HepG2 (cell line): ENCODE results near the gene RNF8. TPM values are rescaled to one million over a fixed set of nuclear protein-coding genes. Genes with fewer than 3 reads are reported as not detected.

Experiments
- ATAC-seq: fragments of 200-7000 bp; cut with Tn5 transposase; 3 replicates; pipeline ENCODE4 v1.9.1; 2020; ENCODE audit warnings: mild to moderate bottlenecking, moderate library complexity
- BruUV-seq: library from RNA; stranded (reverse); fragments of 400-500 nt; replicated peaks from 2 replicates; lab custom pipeline; 2021; lab: Mats Ljungman, UMichigan
- CTCF ChIA-PET: fragments of 300-600 bp; formaldehyde crosslinking; extraction: SDS; loops from one replicate; lab custom pipeline; 2021; ENCODE audit warnings: low total read pairs, inconsistent platforms, low intra/inter-chr PET ratio; lab: Yijun Ruan, JAX
- POLR2A ChIA-PET: fragments of 350-600 bp; sonication (Branson Sonifier 250); formaldehyde crosslinking; loops from one replicate; lab custom pipeline; 2020; ENCODE audit warnings: antibody characterized with exemption, inconsistent platforms; lab: Yijun Ruan, JAX
- DNase-seq: peaks from one replicate; pipeline ENCODE4 v3.0.0-alpha.2; 2015; ENCODE audit warnings: low spot score
- FAIRE-seq: peaks from 3 replicates; lab custom pipeline; 2011; peaks lifted over from hg19 to GRCh38; lab: Jason Lieb, UNC
- H2AFZ ChIP-seq: one replicate; pipeline ENCODE4 v1.6.1; 2011; ENCODE audit warnings: low read length, inconsistent platforms
- H3K27ac ChIP-seq: fragments of 300-600 bp; 3 replicates; pipeline ENCODE4 v1.8.0; 2011; ENCODE audit warnings: mixed run types, mild to moderate bottlenecking, mixed read lengths, low read length, inconsistent platforms; ENCODE audit not compliant: insufficient read depth; ENCODE audit errors: extremely low read length
- H3K27me3 ChIP-seq, 2 experiments: fragments of 200-600 bp in 1 of 2; 2 replicates in 1 of 2; 3 replicates in 1 of 2; pipeline versions ENCODE4 v1.6.0 to v1.8.0; 2011; ENCODE audit warnings: low read length in 2 of 2, mild to moderate bottlenecking in 2 of 2, moderate library complexity in 2 of 2, inconsistent platforms in 1 of 2; ENCODE audit not compliant: insufficient read depth in 2 of 2, control insufficient read depth in 1 of 2
- H3K36me3 ChIP-seq, 2 experiments: fragments of 200-600 bp in 1 of 2; replicated peaks in 1 of 2; 2 replicates in 1 of 2; 3 replicates in 1 of 2; pipeline versions ENCODE4 v1.5.1 to v1.8.0; 2011; ENCODE audit warnings: low read length in 2 of 2, inconsistent platforms in 1 of 2; ENCODE audit not compliant: insufficient read depth in 2 of 2, control insufficient read depth in 1 of 2
- H3K4me1 ChIP-seq: 2 replicates; pipeline ENCODE4 v1.5.1; 2012; ENCODE audit warnings: low read length, inconsistent platforms; ENCODE audit not compliant: insufficient read depth
- H3K4me2 ChIP-seq: 2 replicates; pipeline ENCODE4 v1.6.0; 2011; ENCODE audit warnings: low read depth, low read length, inconsistent platforms
- H3K4me3 ChIP-seq, 3 experiments: fragments of 200-600 bp in 1 of 3; sonication (generic), shearing (Covaris generic) in 1 of 3; replicated peaks in 1 of 3; 2 replicates each; pipeline ENCODE4 v1.5.1; 2011 to 2016; ENCODE audit warnings: low read length in 3 of 3, inconsistent platforms in 2 of 3, low read depth in 2 of 3, mild to moderate bottlenecking in 2 of 3, control low read depth in 1 of 3, mixed read lengths in 1 of 3; ENCODE audit not compliant: insufficient read depth in 1 of 3
- H3K79me2 ChIP-seq: one replicate; pipeline ENCODE4 v1.6.1; 2011; ENCODE audit warnings: low read length, inconsistent platforms; ENCODE audit not compliant: insufficient read depth
- H3K9ac ChIP-seq: 2 replicates; pipeline ENCODE4 v1.6.0; 2011; ENCODE audit warnings: mild to moderate bottlenecking, low read depth, low read length, inconsistent platforms; ENCODE audit not compliant: insufficient read depth
- H3K9me3 ChIP-seq: 2 replicates; pipeline ENCODE4 v1.5.1; 2012; ENCODE audit warnings: mild to moderate bottlenecking, low read length
- H4K20me1 ChIP-seq: 2 replicates; pipeline ENCODE4 v1.6.0; 2011; ENCODE audit warnings: inconsistent platforms, mild to moderate bottlenecking, low read length, moderate library complexity; ENCODE audit not compliant: insufficient read depth
- CREB1 ChIP-seq, 2 experiments: fragments of 450-650 bp in 1 of 2; IDR thresholded peaks; 2 replicates each; pipeline ENCODE4 v1.6.1; 2016 to 2017; ENCODE audit warnings: control low read depth in 1 of 2, mild to moderate bottlenecking in 1 of 2, missing compliant biosample characterization in 1 of 2, missing genetic modification characterization in 1 of 2
- JARID2 ChIP-seq: sonication (generic); formaldehyde crosslinking; IDR thresholded peaks from 2 replicates; pipeline ENCODE4 v1.8.1; 2023; ENCODE audit warnings: missing genetic modification reagents, inconsistent platforms; ENCODE audit not compliant: insufficient replicate concordance
- KLF12 ChIP-seq: sonication (generic); formaldehyde crosslinking; IDR thresholded peaks from 2 replicates; pipeline ENCODE4 v1.4.0; 2020; ENCODE audit warnings: missing genetic modification reagents, borderline replicate concordance
- KLF16 ChIP-seq, 2 experiments: sonication (generic) in 1 of 2; formaldehyde crosslinking in 1 of 2; IDR thresholded peaks; 2 replicates each; pipeline versions ENCODE4 v1.6.1 to v1.8.0; 2016 to 2023; ENCODE audit warnings: missing genetic modification reagents in 2 of 2, missing compliant biosample characterization in 1 of 2
- NFKB2 ChIP-seq: sonication (generic); formaldehyde crosslinking; IDR thresholded peaks from 2 replicates; pipeline ENCODE4 v1.4.0; 2020; ENCODE audit warnings: missing genetic modification reagents, borderline replicate concordance
- RFX3 ChIP-seq: IDR thresholded peaks from 2 replicates; pipeline ENCODE4 v1.6.1; 2016; ENCODE audit warnings: missing biosample characterization, missing genetic modification reagents
- RNF219 ChIP-seq: sonication (generic); formaldehyde crosslinking; IDR thresholded peaks from 2 replicates; pipeline ENCODE4 v1.5.0; 2020; ENCODE audit warnings: mild to moderate bottlenecking, missing genetic modification reagents
- SUZ12 ChIP-seq: fragments of 150-350 bp; IDR thresholded peaks from 2 replicates; pipeline ENCODE4 v1.6.1; 2014; ENCODE audit warnings: low read depth, low read length
- TCF12 ChIP-seq, 2 experiments: fragments of 450-650 bp in 1 of 2; sonication (generic) in 1 of 2; formaldehyde crosslinking in 1 of 2; IDR thresholded peaks; 2 replicates each; pipeline versions ENCODE4 v1.6.1 to v1.8.0; 2017 to 2022; ENCODE audit warnings: antibody characterized with exemption in 1 of 2, mild to moderate bottlenecking in 1 of 2, missing genetic modification reagents in 1 of 2, moderate library complexity in 1 of 2
- ZBTB20 ChIP-seq: sonication (generic); formaldehyde crosslinking; IDR thresholded peaks from 2 replicates; pipeline ENCODE4 v1.8.1; 2023; ENCODE audit warnings: missing genetic modification reagents, low read depth, mild to moderate bottlenecking, borderline replicate concordance
- ZNF33B ChIP-seq: sonication (generic); formaldehyde crosslinking; IDR thresholded peaks from 2 replicates; pipeline ENCODE4 v1.5.1; 2020; ENCODE audit warnings: mild to moderate bottlenecking, missing genetic modification reagents
- ZNF343 ChIP-seq: sonication (generic); formaldehyde crosslinking; IDR thresholded peaks from 2 replicates; pipeline ENCODE4 v1.4.0; 2020; ENCODE audit warnings: mild to moderate bottlenecking, missing genetic modification reagents
- ZNF430 ChIP-seq: sonication (generic); formaldehyde crosslinking; IDR thresholded peaks from 2 replicates; pipeline ENCODE4 v1.9.0; 2021; ENCODE audit warnings: mild to moderate bottlenecking, missing genetic modification reagents
- ZNF790 ChIP-seq: sonication (generic); formaldehyde crosslinking; IDR thresholded peaks from 2 replicates; pipeline ENCODE4 v1.8.0; 2022; ENCODE audit warnings: missing genetic modification reagents, mild to moderate bottlenecking, borderline replicate concordance
- ZNF839 ChIP-seq: sonication (generic); formaldehyde crosslinking; IDR thresholded peaks from 2 replicates; pipeline ENCODE4 v1.4.0; 2020; ENCODE audit warnings: missing genetic modification reagents, mild to moderate bottlenecking, borderline replicate concordance
- WGBS: methylation state at CpG from one replicate; pipeline ENCODE4 v1.1.6; 2017; ENCODE audit warnings: low lambda C conversion rate; 5-methylcytosine and 5-hydroxymethylcytosine counted together
- in situ Hi-C: cut with HindIII; loops from 2 replicates; pipeline ENCODE4 v1.10.0; 2017; ENCODE audit warnings: low pct_unique_long_range_greater_than_20kb; ENCODE audit not compliant: extremely low pct_ligation_motif_present
- intact Hi-C: fragments of 100-400 bp; cut with micrococcal nuclease; formaldehyde crosslinking; loops from one replicate; pipeline ENCODE4 v1.10.0; 2022; ENCODE audit not compliant: unreplicated experiment
- polyA plus RNA-seq, 8 experiments: library from polyadenylated mRNA; depleted of rRNA in 3 of 8; stranded (reverse) in 7 of 8; unstranded in 1 of 8; fragments of >200 nt; fragmentation: Illumina TruSeq in 4 of 8; extraction: Trizol in 4 of 8; gene quantifications; 2 replicates each; pipeline versions ENCODE4 v1.2.1 to v1.2.3, GENCODE V29; 2011 to 2016; ENCODE audit warnings: low read depth in 4 of 8, missing spikeins in 1 of 8, mixed read lengths in 1 of 8; ENCODE audit not compliant: insufficient read depth in 1 of 8
- total RNA-seq, 5 experiments: library from RNA; depleted of rRNA; stranded (reverse); fragments of >200 nt; fragmentation: Illumina TruSeq; extraction: Trizol; gene quantifications; 2 replicates each; pipeline ENCODE4 v1.2.3, GENCODE V29; 2016; ENCODE audit warnings: low read depth in 1 of 5
- TF ChIP-seq, protein P1 (sequence below): IDR thresholded peaks from 2 replicates; pipeline ENCODE4 v1.6.1; 2016; ENCODE audit warnings: missing compliant biosample characterization, missing genetic modification reagents, borderline replicate concordance

Gene RNF8
- total and polyA plus RNA-seq, 2 of the 13 experiments (the other 11 are each of a cell fraction or from before 2014, with no cell fraction given): 21.8 to 47.6 TPM

DNA sequence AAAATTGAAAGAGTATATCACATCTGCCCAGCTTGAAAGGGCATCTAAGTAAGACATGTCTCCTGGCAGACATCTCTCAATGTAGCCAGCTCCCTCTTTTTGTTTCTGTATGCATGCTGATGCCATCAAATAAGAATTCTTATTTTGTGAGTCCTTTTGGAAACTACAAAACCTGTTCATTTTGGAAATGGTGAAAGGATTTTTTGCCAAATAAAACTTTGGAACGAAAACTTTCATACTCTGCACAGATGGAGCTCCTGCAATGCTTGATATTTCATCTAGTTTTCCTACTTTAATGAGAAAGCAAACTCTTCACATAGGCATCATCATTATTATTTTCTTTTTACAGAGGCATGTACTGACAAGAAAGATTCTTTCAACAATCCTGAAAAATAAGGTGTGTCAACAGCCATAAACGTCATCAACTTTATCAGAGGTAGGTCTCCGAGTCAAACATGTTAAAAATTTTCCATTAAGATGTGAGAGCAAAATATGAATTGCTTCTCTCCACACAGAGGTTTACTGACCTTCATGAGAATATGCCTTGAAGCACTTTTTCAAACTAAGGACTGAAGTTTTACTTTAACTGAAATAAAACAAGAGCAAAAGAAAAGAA, 53.1 kb downstream of the RNF8 start:
- FAIRE-seq (no peak), DNase-seq (no peak), ATAC-seq (no peak)
- Histone ChIP-seq H3K27ac (no peak overlapping the region), H3K9ac (no peak overlapping the region), H3K4me3 (no peak overlapping the region), H2AFZ (no peak overlapping the region), H3K27me3 (no peaks in the 10 kb centered on the region), H3K36me3 (no peaks in the 10 kb centered on the region), H3K4me1 (no peaks in the 10 kb centered on the region), H3K79me2 (no peaks in the 10 kb centered on the region), H3K9me3 (no peaks in the 10 kb centered on the region), H4K20me1 (no peaks in the 10 kb centered on the region), H3K4me2 (no peak overlapping the region)
- ChIA-PET CTCF (no interaction called here), POLR2A (no interaction called here)
- intact Hi-C loops: no loop called here
- in situ Hi-C loops: no loop called here
- no TSS peak for BruUV-seq
- TF ChIP-seq CREB1 (IDR thresholded peaks at IDR 0.05): peak; percentile 32; the same call in 1 of the 2 replicates
- no peak for TF ChIP-seq CREB1 (CRISPR knock-in tag; IDR thresholded peaks at IDR 0.05)
- no peak for TF ChIP-seq ZBTB20
- TF ChIP-seq RNF219: no peak
- no peak for TF ChIP-seq JARID2 (CRISPR knock-in tag)
- WGBS: 6% methylated on average over 3 of the region's 3 CpGs

DNA sequence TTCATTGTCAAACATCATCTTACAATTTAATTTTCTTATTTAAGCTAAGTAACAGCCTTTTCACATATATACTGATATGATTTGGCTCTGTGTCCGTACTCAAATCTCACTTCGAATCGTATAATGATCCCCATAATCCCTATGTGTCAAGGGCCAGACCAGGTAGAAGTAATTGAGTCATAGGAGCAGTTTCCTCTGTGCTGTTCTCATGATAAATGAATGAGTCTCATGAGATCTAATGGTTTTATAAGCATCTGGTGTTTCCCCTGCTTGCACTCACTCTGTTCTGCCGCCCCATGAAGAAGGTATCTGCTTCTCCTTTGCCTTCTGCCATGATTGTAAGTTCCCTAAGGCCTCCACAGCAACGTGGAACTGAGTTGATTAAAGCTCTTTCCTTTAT, 54.2 kb downstream of the RNF8 start:
- ChIA-PET POLR2A (no interaction called here), CTCF (no interaction called here)
- Histone ChIP-seq H3K4me1 (no peaks in the 10 kb centered on the region), H3K9ac (no peak overlapping the region), H3K36me3 (no peaks in the 10 kb centered on the region), H3K27me3 (no peaks in the 10 kb centered on the region), H3K79me2 (no peaks in the 10 kb centered on the region), H3K27ac (no peak overlapping the region), H3K9me3 (no peaks in the 10 kb centered on the region), H2AFZ (no peak overlapping the region), H3K4me3 (no peak overlapping the region), H3K4me2 (no peak overlapping the region), H4K20me1 (no peaks in the 10 kb centered on the region)
- 15% methylated on average over 5 of the region's 5 CpGs for whole genome bisulfite sequencing
- DNase-seq: no peak
- intact Hi-C loops (no loop called here), in situ Hi-C loops (no loop called here)
- ATAC-seq: no peak
- BruUV-seq: no TSS peak
- no peak for FAIRE-seq
- TF ChIP-seq ZNF343 (CRISPR knock-in tag) (no peak), KLF16 (CRISPR knock-in tag; IDR thresholded peaks at IDR 0.05) (no peak), KLF12 (no peak), RFX3 (CRISPR knock-in tag) (no peak), ZNF839 (CRISPR knock-in tag) (no peak), ZNF430 (no peak), SUZ12 (no peak), TCF12 (IDR thresholded peaks at IDR 0.05) (no peak), TCF12 (CRISPR knock-in tag; IDR thresholded peaks at IDR 0.05) (no peak), ZNF33B (CRISPR knock-in tag) (no peak), ZNF790 (CRISPR knock-in tag) (no peak), NFKB2 (CRISPR knock-in tag) (no peak)
- TF ChIP-seq, protein P1, sequence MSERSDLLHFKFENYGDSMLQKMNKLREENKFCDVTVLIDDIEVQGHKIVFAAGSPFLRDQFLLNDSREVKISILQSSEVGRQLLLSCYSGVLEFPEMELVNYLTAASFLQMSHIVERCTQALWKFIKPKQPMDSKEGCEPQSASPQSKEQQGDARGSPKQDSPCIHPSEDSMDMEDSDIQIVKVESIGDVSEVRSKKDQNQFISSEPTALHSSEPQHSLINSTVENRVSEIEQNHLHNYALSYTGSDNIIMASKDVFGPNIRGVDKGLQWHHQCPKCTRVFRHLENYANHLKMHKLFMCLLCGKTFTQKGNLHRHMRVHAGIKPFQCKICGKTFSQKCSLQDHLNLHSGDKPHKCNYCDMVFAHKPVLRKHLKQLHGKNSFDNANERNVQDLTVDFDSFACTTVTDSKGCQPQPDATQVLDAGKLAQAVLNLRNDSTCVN (CRISPR knock-in tag): no peak
